LHCN-M2 (cell line): ENCODE results near the gene POU3F1. TPM values are rescaled to one million over a fixed set of nuclear protein-coding genes. Genes with fewer than 3 reads are reported as not detected.

Source experiments
- DNase-seq: peaks from one replicate; pipeline ENCODE4 v3.0.0-alpha.2; 2012; ENCODE audit warnings: low read depth
- total RNA-seq: library from RNA; depleted of rRNA; stranded (reverse); fragments of >200 nt; gene quantifications from 2 replicates; pipeline ENCODE4 v1.2.3, GENCODE V29; 2014; rRNA removed

POU3F1 gene
- total RNA-seq, 1 experiment from 2014 or later: not detected

GRCh38 chr1:38004284-38005108 lies 42.1 kb downstream of the POU3F1 start:
- no peak for DNase-seq

GRCh38 chr1:38003261-38004250 lies 43.0 kb downstream of the POU3F1 start:
- peak; percentile 74 for DNase-seq

- DNase-seq: peak; percentile 97
These were observed 45.8 kb downstream of the POU3F1 start for GRCh38 chr1:38000529-38001455.

GRCh38 chr1:38000233-38000528 lies 46.4 kb downstream of the POU3F1 start:
- no peak for DNase-seq

DNA sequence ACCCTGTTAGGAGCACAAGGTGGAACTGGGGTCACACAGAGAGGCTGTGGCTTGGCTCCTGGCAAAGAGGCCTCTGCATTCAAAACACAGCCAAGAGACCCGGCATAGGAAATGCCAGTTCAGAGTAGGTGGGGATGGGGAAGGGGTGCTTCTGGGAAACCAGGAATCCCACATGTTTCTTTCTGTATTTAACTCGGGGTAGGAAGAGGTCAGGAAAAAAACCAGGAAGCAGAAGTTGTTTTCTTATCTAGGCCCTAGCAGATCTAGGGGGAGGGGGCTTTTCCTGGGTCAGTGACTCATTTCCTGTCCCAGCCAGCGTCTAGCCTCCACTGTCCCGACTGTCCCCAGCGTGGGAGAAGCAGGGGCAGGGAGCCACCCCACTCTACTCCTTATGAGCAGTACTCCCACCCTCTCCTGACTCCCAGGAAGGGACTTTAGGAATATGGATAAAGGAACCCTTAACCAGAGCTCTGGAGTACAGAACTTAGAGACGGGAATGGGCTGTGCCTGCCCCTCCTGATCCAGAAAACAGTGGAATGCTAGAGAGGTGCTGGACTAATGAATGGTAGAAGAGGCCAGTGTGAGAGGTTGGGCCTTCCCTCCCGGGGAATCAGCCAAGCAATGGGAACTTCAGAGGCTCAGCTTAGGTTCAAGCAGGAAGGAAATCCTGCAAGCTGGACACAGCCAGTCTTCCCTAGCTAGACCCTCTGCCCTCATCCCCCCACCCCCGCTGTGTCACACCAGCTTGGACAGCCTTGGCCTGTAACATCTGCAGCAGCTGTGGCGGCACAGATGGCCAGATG lies 47.0 kb downstream of the POU3F1 start:
- peak; percentile 77 for DNase-seq

- DNase-seq: no peak
These were observed 47.6 kb downstream of the POU3F1 start for GRCh38 chr1:37998913-37999429.

DNA sequence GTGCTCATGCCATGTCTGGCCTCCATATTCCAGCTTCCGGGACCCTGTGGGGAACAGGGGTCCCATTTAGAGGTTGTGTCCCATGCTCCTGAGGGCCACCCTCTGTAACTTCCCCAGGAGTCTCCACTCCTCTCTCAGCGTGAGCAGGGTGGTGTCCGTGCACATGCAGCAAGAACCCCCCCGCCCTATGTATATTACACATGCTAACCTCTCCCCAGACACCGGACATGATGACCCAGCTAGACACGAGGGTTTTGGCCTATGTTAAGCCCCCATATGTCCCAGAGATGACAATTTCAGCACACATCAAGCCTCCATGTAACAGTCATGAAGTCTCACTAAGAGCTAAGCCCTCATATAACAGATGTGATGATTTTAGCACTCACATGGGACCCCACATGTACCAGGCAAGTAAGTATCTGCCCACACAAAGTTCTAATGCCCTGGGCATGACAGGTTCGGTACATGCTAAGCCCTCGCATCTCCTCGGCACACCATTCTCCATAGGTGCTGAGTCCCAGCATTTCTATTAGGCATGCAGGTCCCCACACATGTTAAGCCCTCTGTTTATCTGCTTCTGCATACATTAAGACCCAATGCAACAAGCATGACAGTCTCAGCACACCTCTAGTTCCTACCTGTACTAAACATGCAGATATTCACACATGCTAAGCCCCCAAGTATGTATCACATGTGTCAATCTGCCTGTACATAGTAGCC lies 48.3 kb downstream of the POU3F1 start:
- no peak for DNase-seq

GRCh38 chr1:37997256-37998088 lies 49.1 kb downstream of the POU3F1 start:
- no peak for DNase-seq

GRCh38 chr1:37995751-37996345 lies 50.7 kb downstream of the POU3F1 start:
- no peak for DNase-seq

DNA sequence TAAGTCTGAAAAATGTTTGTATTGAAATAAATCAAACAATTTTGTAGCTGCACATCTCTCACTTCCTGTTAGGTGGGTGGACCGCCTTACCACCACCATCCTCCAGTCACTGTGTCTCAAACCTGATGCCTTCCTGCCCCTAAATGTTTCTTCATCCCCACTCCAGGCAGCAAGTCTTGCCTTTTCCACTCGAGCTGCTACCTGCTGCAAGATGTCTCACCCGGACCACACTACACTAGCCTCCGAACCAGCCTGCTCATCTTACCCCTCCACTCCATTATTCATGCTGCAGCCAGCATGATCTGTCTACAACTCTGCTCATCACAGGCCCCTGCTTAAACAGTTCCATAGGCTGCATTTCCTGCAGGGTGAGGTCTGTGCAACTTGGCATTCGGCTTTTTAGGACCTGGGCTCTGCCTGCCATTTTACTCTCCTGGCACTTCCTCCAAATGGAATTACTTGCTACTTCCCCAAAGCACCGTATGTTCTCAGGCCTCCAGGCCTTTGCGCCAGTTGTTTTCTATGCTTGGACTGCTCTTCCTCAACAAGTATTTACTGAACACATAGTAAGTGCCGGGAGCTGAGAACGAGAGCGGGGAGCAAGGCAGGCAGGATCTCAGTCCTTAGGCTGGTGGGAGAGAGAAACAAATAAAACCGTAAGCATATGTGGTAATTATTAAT lies 51.6 kb downstream of the POU3F1 start:
- DNase-seq: no peak

Other genes starting within 250 kb of the POU3F1 start
- 81.4 and 86.5 TPM in 2 replicates for gene C1orf122, start 239.0 kb downstream of the POU3F1 start, total RNA-seq
- 24.1 and 29.0 TPM in 2 replicates for gene YRDC, start 238.6 kb downstream of the POU3F1 start, total RNA-seq
- gene MTF1, start 187.2 kb downstream of the POU3F1 start, total RNA-seq: 1.6 and 2.1 TPM in 2 replicates
- 20.1 and 22.7 TPM in 2 replicates for gene INPP5B, start 99.7 kb downstream of the POU3F1 start, total RNA-seq
- gene SF3A3, start 56.8 kb downstream of the POU3F1 start, total RNA-seq: 86.7 and 96.1 TPM in 2 replicates
- 37.3 and 39.0 TPM in 2 replicates for gene FHL3, start 41.3 kb downstream of the POU3F1 start, total RNA-seq
- gene UTP11, start 34.1 kb downstream of the POU3F1 start, total RNA-seq: 100 and 107 TPM in 2 replicates